HK-2 (cell line): ENCODE results near the gene GYG2.
"Not testable (repeated sequence)": the region's sequence is repeated elsewhere in the genome, so short reads cannot be mapped to it uniquely, and the experiment has no call there.

Experiments used
- DNase-seq: peaks from one replicate; pipeline ENCODE4 v3.0.0-alpha.2; 2018; ENCODE audit not compliant: unreplicated experiment

GYG2 gene

GRCh38 chrX:2828344-2828958 lies at the start of gene GYG2:
TSS of gene GYG2 (plus strand) at chrX:2828930. CDS start at chrX:2830189, 1,259 bp downstream.
- peak; percentile 37 for DNase-seq

DNA sequence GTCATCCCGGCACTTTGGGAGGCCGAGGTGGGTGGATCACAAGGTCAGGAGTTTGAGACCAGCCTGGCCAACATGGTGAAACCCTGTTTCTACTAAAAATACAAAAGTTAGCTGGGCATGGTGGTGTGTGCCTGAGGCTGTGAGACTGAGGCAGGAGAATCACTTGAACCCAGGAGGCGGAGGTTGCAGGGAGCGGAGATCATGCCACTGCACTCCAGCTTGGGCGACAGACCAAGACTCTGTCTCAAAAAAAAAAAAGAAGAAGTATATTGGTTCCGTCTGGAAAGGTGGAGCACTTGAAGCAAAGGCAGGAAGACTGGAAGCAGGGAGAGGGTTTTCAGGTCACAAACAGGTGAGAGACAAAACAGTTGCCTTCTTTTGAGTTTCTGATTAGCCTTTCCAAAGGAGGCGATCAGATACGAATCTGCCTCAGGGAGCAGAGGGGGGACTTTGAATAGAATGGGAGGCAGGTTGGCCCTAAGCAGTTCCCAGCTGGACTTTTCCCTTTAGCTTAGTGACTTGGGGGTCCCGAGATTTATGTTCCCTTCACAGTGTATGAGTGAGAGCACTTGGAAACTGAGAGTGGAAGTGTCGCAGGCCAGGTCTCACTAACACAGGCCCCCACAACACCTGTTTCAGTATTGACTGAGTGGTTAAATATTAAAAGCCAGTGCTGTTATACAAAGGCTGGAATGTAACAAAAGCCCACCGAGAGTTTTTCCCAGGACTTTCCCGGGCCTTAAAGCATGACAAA lies 48.1 kb upstream of the GYG2 start:
- not testable (repeated sequence) for DNase-seq

GRCh38 chrX:2781226-2781571 lies 47.5 kb upstream of the GYG2 start:
- DNase-seq, result no peak

DNA sequence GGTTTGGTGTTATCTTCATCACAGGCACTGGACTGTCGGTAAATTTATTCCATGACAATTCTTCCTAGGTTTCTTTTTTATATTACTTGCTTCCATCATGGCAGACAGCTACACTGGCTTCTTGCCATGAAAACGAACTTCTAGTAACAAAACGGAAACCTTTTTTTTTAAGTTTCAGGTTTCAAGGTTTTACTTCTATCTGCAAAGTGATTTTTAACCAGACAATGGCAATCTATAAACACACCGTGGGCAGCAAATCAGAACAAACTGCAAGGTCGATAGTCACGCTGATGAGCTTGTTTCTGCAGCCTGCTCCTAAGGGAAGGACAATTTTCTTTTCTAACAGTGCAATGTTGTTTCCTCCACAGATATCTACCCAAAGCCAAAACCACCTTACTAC lies 47.0 kb upstream of the GYG2 start:
- DNase-seq, result no peak

GRCh38 chrX:2782171-2782570 lies 46.6 kb upstream of the GYG2 start:
- no peak for DNase-seq

GRCh38 chrX:2782778-2783177 lies 46.0 kb upstream of the GYG2 start:
- DNase-seq, result no peak

DNA sequence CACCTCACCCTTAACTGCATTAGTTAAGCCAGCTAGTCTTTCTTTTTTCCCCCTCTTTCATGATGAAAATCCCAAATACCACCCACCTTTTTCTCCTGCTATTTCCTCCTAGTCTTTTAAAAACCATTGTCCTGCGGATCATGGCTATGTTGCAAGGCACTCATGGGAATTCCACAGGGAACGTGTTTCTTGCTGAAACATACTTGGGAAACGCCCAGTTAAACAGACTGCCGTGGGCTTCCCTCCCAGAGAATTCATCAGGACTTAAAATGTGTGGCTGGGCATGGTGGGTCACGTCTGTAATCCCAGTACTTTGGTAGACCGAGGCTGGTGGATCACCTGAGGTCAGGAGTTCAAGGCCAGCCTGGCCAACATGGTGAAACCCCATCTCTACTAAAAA lies 44.7 kb upstream of the GYG2 start:
- no peak for DNase-seq

GRCh38 chrX:2785538-2785937 lies 43.2 kb upstream of the GYG2 start:
- DNase-seq, result no peak

GRCh38 chrX:2788980-2789379 lies 39.8 kb upstream of the GYG2 start:
- DNase-seq, result no peak

- DNase-seq, result no peak
Measured at GRCh38 chrX:2789569-2789968, 39.2 kb upstream of the GYG2 start.

DNA sequence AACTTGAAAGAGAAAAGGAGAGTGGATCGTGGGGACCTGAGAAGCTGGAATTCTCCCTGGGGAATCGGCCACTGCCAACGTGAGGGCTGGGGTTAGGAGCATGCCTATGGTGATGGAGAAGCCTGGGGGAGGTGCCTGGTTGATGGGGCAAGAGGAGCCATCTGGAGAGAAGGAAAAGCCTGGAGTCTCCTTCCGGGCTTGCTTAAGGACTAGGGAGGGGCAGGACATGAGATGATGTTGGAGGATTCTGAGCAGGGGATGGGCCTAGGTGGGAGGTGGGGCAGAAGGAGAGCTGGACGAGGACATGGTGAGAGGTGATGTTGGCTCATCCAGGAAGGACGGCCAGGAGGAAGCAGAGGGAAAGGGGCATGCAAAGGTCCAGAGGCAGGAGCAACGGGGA lies 35.0 kb upstream of the GYG2 start:
- DNase-seq, result no peak

DNA sequence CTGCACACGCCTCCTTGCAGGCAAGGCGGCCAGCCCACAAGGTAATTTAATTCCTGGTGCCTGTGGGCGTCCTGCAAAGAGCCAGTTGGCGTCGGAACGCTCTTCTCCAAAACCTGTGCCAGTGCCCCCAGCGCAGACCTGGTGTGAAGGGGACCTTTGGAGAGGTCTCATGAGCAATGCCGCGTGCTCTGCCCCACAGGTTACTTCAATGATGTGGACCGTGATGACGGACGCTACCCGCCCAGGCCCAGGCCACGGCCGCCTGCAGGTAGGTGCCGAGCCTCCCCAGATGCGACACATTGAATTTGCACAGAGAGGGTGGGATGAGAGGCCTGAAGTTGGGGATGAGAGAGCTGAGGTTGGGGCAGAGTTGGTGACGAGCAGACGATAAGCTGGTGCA lies 34.4 kb upstream of the GYG2 start:
- DNase-seq, result no peak

- DNase-seq, result not testable (repeated sequence)
Measured at GRCh38 chrX:2796808-2797207, 31.9 kb upstream of the GYG2 start.

DNA sequence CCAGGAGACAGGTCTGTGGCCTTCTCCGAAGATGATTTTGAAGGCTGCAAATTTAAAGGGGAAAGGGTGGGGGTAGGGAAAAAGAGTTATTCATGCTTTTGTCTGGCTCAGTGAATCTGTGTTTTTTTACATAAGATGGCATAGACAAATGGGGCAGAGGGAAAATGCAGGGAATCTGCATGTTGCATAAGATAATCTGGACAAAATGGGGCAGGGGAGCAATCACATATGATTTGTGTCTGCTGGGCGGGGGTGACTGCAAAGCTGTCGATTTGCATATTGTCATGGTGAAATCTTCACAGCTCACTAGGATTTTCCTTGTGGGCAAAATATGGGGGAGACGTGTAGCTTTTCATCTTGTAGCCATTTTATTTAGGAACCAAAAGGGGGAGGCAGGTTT lies 29.4 kb upstream of the GYG2 start:
- DNase-seq, result no peak

DNA sequence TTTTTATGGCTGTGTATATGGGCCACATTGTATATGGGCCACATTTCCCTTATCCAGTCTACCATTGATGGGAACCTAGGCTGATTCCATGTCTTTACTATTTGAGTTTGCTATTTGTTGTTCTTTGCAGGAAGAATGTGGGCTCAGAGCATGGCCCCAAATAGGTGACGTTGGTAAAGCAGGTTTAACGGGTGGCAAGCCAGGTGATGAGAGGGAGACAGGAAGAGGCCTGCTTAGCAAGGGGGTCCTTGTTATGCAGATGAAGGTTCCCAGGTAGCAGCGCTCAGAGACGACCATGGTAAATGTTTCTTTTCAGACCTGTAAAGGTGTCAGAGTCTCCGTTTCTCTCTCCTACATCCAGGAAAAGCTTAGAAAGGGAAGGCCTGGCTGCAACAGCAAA lies 28.8 kb upstream of the GYG2 start:
- DNase-seq, result not testable (repeated sequence)

DNA sequence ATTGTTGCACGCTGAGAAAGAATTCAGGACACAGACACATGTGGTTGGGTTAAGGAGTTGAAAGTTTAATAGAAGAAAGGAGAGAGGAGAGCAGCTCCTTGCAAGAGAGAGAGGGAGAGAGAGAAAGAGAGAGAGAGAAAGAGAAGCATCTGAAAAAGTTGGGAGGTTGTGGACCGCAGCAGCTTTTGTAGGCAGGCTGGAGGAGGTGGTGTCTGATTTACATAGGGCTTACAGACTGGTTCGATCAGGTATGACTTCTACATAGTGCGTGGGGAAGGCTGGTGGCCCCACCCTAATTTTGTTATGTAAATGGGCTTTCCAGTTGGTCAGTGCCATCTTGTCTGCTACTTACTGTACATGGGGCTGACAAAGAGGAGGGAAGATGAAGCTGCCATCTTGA lies 27.5 kb upstream of the GYG2 start:
- DNase-seq, result no peak

- DNase-seq, result not testable (repeated sequence)
Measured at GRCh38 chrX:2802376-2803090, 26.2 kb upstream of the GYG2 start.

- not testable (repeated sequence) for DNase-seq
Measured at GRCh38 chrX:2803486-2803885, 25.2 kb upstream of the GYG2 start.

DNA sequence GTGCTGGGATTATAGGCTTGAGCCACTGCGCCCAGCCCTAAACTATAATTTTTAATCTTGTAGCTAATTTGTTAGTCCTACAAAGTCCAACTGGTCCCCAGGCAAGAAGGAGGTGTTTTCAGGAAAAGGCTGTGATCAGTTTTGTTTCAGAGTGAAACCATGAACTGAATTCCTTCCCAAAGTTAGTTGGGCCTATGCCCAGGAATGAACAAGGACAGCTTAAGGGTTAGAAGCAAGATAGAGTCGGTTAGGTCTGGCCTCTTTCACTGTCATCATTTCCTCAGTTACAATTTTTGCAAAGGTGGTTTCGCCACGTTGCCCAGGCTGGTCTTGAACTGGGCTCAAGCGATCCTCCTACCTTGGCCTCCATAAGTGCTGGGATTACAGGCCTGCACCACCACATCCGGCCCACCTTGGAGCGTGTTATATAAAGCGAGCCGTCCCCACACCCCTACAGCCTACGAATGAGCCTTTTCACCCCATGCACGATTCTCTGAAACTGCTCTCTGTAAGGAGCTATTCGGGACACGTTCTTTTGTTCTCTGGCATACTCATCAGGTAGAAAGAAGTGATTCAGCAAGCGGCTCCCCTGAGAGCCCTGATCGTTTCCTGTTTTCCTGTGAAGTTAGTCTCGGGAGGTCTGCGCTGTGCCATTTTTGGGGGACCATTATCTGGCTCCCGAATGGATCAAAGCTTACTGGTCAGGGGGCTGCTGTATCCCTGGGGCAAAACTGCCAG lies 24.5 kb upstream of the GYG2 start:
- not testable (repeated sequence) for DNase-seq

DNA sequence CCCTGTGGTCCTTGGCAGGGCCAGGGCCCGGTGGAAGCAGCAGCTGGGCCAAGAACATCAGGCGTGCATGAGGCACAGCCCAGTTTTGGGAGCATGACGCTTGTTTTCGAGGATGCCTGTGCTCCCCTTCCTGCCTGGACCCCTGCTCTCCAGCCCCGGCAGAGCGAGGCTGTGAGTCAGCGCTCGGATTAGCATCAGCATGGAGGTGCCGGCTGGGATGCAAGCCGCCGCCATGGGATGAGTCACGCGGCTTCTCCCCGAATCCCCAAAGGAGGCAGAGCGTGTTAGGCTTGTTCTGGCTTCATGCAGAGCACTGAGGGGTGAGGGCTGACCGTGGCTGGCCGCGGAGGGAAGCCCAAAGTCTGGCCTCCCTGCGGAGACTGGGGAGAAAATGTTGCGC lies 23.9 kb upstream of the GYG2 start:
- not testable (repeated sequence) for DNase-seq

DNA sequence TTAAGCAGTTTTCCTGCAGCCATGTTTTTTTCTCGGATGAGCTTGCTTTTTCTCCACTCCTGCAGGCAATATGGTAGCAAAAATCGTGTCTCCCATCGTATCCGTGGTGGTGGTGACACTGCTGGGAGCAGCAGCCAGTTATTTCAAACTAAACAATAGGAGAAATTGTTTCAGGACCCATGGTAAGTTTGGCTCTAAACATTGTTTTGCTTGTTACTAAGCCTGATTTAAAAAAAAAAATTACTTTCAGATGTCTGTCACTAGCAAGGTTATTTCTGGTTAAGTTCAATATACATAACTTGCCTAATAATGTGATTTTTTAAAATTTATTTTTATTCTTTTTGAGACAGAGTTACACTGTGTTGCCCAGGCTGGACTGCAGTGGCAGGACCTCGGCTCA lies 17.5 kb upstream of the GYG2 start:
- DNase-seq, result no peak

DNA sequence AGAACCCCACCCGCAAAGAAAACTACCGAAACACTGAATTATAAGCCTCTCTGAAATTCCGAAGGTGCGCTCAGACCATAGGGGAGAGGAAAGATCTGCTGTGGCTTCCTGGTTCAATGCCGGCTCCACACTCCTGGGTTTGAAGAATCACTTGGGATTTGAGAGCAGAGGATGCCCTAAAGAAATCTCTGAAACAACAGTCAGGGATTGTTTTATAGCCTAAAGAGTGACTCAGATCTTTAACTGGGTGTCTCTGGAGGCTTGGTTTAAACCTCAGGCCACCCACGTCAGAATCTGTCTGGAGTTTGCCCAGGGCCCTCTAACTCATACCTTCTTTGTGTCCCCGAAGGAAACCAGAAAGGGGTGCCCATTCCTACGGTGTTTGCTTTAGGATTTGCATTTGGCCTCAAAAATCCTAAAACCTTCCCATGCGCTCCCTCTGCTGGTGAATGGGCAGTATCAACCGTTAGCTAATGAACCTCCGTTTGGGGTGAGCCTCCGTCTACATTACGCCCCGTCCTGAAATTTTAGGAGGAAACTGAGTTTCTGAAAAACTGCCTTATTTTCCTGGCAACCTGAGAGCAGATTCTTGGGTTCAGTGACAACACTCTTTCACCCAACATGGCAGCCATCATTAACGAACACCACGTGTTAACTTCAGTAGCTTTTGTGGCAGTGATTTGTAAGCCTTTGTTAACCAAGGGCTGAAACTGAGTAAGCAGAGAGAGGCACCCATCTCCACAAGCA lies 16.4 kb upstream of the GYG2 start:
- DNase-seq, result peak; percentile 20
